OCI-LY3 (cell line): ENCODE results near the gene FGD2.

Experiments
- EZH2phosphoT487 ChIP-seq: fragments of 200-600 bp; shearing (Covaris generic); IDR thresholded peaks from 2 replicates; pipeline ENCODE4 v1.6.1; 2018; ENCODE audit warnings: antibody characterized with exemption, mixed run types, low read depth
- TF ChIP-seq, protein P1 (sequence below): fragments of 200-600, 300-600 bp; sonication (generic); IDR thresholded peaks from 2 replicates; pipeline ENCODE4 v1.5.1; 2014; ENCODE audit warnings: antibody characterized with exemption, low read length, low read depth

DNA sequence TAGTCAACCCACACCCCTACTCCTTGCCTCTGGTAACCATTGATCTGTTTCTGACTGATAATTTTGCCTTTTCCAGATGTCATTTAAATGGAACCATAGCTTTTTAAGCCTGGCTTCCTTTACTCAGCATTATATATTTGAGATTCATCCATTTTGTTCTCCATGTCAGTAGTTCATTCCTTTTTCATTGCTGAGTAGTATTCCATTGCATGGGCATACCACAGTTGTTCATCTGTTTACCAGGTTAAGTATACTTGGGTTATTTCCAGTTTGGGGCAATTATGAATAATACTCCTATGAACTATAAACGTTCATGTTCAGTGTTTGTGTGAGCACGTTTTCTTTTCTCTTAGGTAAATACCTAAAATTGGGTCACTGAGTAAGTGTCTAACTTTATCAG is 25.1 kb downstream of the FGD2 start:
- TF ChIP-seq, protein P1, sequence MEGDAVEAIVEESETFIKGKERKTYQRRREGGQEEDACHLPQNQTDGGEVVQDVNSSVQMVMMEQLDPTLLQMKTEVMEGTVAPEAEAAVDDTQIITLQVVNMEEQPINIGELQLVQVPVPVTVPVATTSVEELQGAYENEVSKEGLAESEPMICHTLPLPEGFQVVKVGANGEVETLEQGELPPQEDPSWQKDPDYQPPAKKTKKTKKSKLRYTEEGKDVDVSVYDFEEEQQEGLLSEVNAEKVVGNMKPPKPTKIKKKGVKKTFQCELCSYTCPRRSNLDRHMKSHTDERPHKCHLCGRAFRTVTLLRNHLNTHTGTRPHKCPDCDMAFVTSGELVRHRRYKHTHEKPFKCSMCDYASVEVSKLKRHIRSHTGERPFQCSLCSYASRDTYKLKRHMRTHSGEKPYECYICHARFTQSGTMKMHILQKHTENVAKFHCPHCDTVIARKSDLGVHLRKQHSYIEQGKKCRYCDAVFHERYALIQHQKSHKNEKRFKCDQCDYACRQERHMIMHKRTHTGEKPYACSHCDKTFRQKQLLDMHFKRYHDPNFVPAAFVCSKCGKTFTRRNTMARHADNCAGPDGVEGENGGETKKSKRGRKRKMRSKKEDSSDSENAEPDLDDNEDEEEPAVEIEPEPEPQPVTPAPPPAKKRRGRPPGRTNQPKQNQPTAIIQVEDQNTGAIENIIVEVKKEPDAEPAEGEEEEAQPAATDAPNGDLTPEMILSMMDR, result no peak
- no peak for TF ChIP-seq EZH2phosphoT487
